AG04450 (cell line): ENCODE results near the gene HEATR3. TPM values are rescaled to one million over a fixed set of nuclear protein-coding genes. Genes with fewer than 3 reads are reported as not detected.
A peak's percentile ranks its signal among the peaks of the same experiment; 100 is the strongest.

Experiments
- CTCF ChIA-PET: fragments of 300-600, 350-600 bp; formaldehyde crosslinking; extraction: SDS; loops from one replicate; lab custom pipeline; 2022; ENCODE audit warnings: antibody characterized with exemption, inconsistent platforms; lab: Charles Lee
- POLR2A ChIA-PET: fragments of 350-600 bp; formaldehyde crosslinking; extraction: SDS; loops from one replicate; lab custom pipeline; 2021; ENCODE audit warnings: antibody characterized with exemption, inconsistent platforms; lab: Yijun Ruan, JAX
- DNase-seq: peaks from one replicate; pipeline ENCODE4 v3.0.0-alpha.2; 2011; ENCODE audit warnings: low read depth, low spot score
- H3K27ac ChIP-seq: one replicate; pipeline ENCODE4 v1.5.1; 2012; ENCODE audit warnings: low read depth, low read length, control low read depth
- H3K27me3 ChIP-seq: one replicate; pipeline ENCODE4 v1.6.0; 2012; ENCODE audit warnings: low read length; ENCODE audit not compliant: control insufficient read depth, insufficient read depth
- H3K4me3 ChIP-seq: 2 replicates; pipeline ENCODE4 v1.5.1; 2011; ENCODE audit warnings: mild to moderate bottlenecking, low read depth, low read length, control low read depth
- H3K9me3 ChIP-seq: 2 replicates; pipeline ENCODE4 v1.5.1; 2012; ENCODE audit warnings: low read length; ENCODE audit not compliant: control insufficient read depth, insufficient read depth
- polyA minus RNA-seq: library from RNA; depleted of rRNA, polyadenylated mRNA; stranded (reverse); fragments of >200 nt; gene quantifications from 2 replicates; pipeline ENCODE4 v1.2.3, GENCODE V29; 2011; rRNA and poly(A)+ RNA removed
- polyA plus RNA-seq: library from polyadenylated mRNA; depleted of rRNA; stranded (reverse); fragments of >200 nt; gene quantifications from 2 replicates; pipeline ENCODE4 v1.2.3, GENCODE V29; 2011; rRNA removed
- TF ChIP-seq, protein P1 (sequence below): IDR thresholded peaks from 2 replicates; pipeline ENCODE4 v1.5.1; 2011; ENCODE audit warnings: low read depth, low read length, control low read depth, inconsistent platforms

The HEATR3 gene
- polyA plus RNA-seq (15.0 and 17.1 TPM in 2 replicates), polyA minus RNA-seq (14.2 and 15.0 TPM in 2 replicates)

- CTCF ChIA-PET: interaction anchor here (3.1 to 7.1 kb wide), 3 partner anchors 41 to 290 kb away, joined by 28 to 152 read pairs (median 63); partner anchors contain the start of gene CNEP1R1
- DNase-seq: peak; percentile 85
- TF ChIP-seq, protein P1, sequence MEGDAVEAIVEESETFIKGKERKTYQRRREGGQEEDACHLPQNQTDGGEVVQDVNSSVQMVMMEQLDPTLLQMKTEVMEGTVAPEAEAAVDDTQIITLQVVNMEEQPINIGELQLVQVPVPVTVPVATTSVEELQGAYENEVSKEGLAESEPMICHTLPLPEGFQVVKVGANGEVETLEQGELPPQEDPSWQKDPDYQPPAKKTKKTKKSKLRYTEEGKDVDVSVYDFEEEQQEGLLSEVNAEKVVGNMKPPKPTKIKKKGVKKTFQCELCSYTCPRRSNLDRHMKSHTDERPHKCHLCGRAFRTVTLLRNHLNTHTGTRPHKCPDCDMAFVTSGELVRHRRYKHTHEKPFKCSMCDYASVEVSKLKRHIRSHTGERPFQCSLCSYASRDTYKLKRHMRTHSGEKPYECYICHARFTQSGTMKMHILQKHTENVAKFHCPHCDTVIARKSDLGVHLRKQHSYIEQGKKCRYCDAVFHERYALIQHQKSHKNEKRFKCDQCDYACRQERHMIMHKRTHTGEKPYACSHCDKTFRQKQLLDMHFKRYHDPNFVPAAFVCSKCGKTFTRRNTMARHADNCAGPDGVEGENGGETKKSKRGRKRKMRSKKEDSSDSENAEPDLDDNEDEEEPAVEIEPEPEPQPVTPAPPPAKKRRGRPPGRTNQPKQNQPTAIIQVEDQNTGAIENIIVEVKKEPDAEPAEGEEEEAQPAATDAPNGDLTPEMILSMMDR: no peak
- Histone ChIP-seq H3K9me3 (no peaks in the 10 kb centered on the region), H3K27me3 (no peaks in the 10 kb centered on the region), H3K27ac (peak within 1 kb of the TSS; percentile 84), H3K4me3 (peak within 1 kb of the TSS; percentile 99)
- POLR2A ChIA-PET: interaction anchor here (0.6 to 1.5 kb wide), 3 partner anchors 41 to 272 kb away, joined by 3 to 5 read pairs (median 4); partner anchors contain the start of gene CNEP1R1
Observed at GRCh38 chr16:50065624-50066481, at the start of gene HEATR3. Gene HEATR3 (plus strand): TSS chr16:50065970. CDS start chr16:50066132, 162 bp downstream.

DNA sequence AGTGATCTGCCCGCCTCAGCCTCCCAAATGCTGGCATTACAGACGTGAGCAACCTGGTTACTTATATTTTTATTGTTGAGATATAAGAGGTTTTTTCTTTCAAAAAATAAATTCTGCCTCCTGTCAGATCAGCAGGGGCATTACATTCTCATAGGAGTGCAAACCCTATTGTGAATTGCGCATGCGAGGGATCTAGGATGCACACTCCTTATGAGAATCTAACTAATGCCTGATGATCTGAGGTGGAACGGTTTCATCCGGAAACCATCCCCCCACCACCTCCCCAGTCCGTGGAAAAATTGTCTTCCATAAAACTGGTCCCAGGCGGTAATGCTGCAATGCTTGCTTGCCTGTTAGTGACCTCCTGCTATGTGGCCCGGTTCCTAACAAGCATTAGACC lies 48.2 kb upstream of the HEATR3 start:
- DNase-seq: no peak
- TF ChIP-seq, protein P1: no peak
- Histone ChIP-seq H3K4me3 (no peak overlapping the region), H3K27me3 (no peaks in the 10 kb centered on the region), H3K9me3 (no peaks in the 10 kb centered on the region), H3K27ac (no peak overlapping the region)
- ChIA-PET POLR2A (no interaction called here), CTCF (no interaction called here)

DNA sequence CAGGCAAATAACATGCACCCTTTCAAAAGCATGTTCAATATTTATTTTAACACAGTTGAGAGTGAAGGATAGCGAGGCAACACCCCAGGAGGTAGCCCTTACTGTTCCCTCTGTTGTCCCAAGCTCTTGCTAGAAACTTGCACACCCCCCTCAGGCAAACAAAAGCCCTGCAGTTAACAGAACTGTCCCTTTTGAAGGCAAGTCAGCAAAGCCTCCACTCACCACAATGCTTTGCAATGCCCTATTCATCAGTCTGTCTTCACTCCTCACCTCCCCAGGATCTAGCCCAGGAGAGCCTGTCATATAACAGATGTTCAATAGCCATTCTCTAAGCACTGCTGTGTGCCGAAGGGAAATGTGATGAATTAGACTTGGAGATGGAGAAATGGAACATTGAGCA lies 44.2 kb upstream of the HEATR3 start:
- DNase-seq: no peak
- ChIA-PET POLR2A (no interaction called here), CTCF (interaction anchor here (4.8 kb wide), 1 partner anchor 188 kb away, joined by 216 read pairs; no protein-coding TSS in a partner anchor)
- H3K27me3 ChIP-seq: no peaks in the 10 kb centered on the region
- TF ChIP-seq, protein P1: no peak
- no peaks in the 10 kb centered on the region for H3K9me3 ChIP-seq
- H3K4me3 ChIP-seq: no peak overlapping the region
- H3K27ac ChIP-seq: no peak overlapping the region

- no peak overlapping the region for H3K27ac ChIP-seq
- CTCF ChIA-PET: interaction anchor here (1.7 to 4.8 kb wide), 8 partner anchors 11 to 782 kb away, joined by 6 to 216 read pairs (median 40); partner anchors contain the start of gene HEATR3
- TF ChIP-seq, protein P1: no peak
- H3K4me3 ChIP-seq: no peak overlapping the region
- POLR2A ChIA-PET: no interaction called here
- H3K27me3 ChIP-seq: no peaks in the 10 kb centered on the region
- H3K9me3 ChIP-seq: no peaks in the 10 kb centered on the region
- DNase-seq: no peak
Observed at GRCh38 chr16:50023641-50024040, 42.1 kb upstream of the HEATR3 start.

DNA sequence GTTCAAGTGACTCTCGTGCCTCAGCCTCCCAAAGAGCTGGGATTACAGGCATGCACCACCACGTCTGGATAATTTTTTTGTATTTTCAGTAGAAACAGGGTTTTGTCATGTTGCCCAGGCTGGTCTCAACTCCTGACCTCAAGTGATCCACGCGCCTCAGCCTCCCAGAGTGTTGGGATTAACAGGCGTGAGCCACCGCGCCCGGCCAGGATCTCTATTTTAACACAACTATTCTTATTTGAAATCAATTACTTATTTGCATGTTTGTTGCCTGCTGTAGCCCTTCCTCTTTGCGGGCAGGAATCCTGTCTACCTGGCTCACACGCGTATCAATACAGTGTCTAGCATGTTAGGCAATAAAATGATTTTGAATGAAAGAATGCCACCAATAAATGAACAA lies 41.6 kb upstream of the HEATR3 start:
- no peaks in the 10 kb centered on the region for H3K9me3 ChIP-seq
- CTCF ChIA-PET: interaction anchor here (0.5 to 4.8 kb wide), 64 partner anchors 10 to 1425 kb away, joined by 3 to 216 read pairs (median 6); partner anchors contain the start of genes BRD7, HEATR3 and TENT4B
- TF ChIP-seq, protein P1: no peak
- no peaks in the 10 kb centered on the region for H3K27me3 ChIP-seq
- POLR2A ChIA-PET: interaction anchor here (0.9 kb wide), 1 partner anchor 20 kb away, joined by 3 read pairs; no protein-coding TSS in a partner anchor
- H3K27ac ChIP-seq: no peak overlapping the region
- DNase-seq: no peak
- no peak overlapping the region for H3K4me3 ChIP-seq
